OCI-LY7 (cell line): Measurements from ENCODE around the gene KIFC3. TPM values are rescaled to one million over a fixed set of nuclear protein-coding genes. Genes with fewer than 3 reads are reported as not detected.

Source experiments
- BruUV-seq: library from RNA; stranded (reverse); fragments of 400-500 nt; replicated peaks from 2 replicates; lab custom pipeline; 2021; lab: Mats Ljungman, UMichigan
- CTCF ChIA-PET: fragments of 300-600 bp; sonication (Branson Sonifier 250); formaldehyde crosslinking; loops from one replicate; lab custom pipeline; 2022; ENCODE audit warnings: antibody characterized with exemption; ENCODE audit not compliant: unreplicated experiment; lab: Charles Lee
- POLR2A ChIA-PET: fragments of 300-600 bp; sonication (Branson Sonifier 250); formaldehyde crosslinking; loops from one replicate; lab custom pipeline; 2022; ENCODE audit warnings: antibody characterized with exemption; lab: Charles Lee
- DNase-seq: peaks from one replicate; pipeline ENCODE4 v3.0.0-alpha.2; 2015; ENCODE audit warnings: low spot score
- H2AFZ ChIP-seq: fragments of 200-600 bp; sonication (generic), shearing (Covaris generic); 2 replicates; pipeline ENCODE4 v1.6.1; 2014; ENCODE audit warnings: mild to moderate bottlenecking, antibody characterized with exemption, low read length, moderate library complexity
- H3K27ac ChIP-seq: fragments of 200-600 bp; sonication (generic); 2 replicates; pipeline ENCODE4 v1.5.1; 2014; ENCODE audit warnings: mixed run types, low read depth, mild to moderate bottlenecking, moderate library complexity, low read length, inconsistent platforms; ENCODE audit not compliant: poor library complexity, severe bottlenecking
- H3K36me3 ChIP-seq: fragments of 200-600 bp; sonication (generic); 2 replicates; pipeline ENCODE4 v1.6.1; 2014; ENCODE audit warnings: mild to moderate bottlenecking, antibody characterized with exemption, low read length, moderate library complexity, mixed read lengths; ENCODE audit not compliant: insufficient read depth
- H3K4me1 ChIP-seq: fragments of 200-600 bp; sonication (generic); 2 replicates; pipeline ENCODE4 v1.5.1; 2014; ENCODE audit warnings: mild to moderate bottlenecking, low read length; ENCODE audit not compliant: insufficient read depth, poor library complexity, severe bottlenecking
- H3K4me2 ChIP-seq: fragments of 200-600 bp; sonication (generic); 2 replicates; pipeline ENCODE4 v1.6.1; 2014; ENCODE audit warnings: mild to moderate bottlenecking, low read length
- H3K4me3 ChIP-seq: fragments of 200-600 bp; sonication (generic); 2 replicates; pipeline ENCODE4 v1.5.1; 2014; ENCODE audit warnings: mild to moderate bottlenecking, low read depth, low read length; ENCODE audit not compliant: poor library complexity, severe bottlenecking
- H3K79me2 ChIP-seq: fragments of 200-600 bp; sonication (generic); 2 replicates; pipeline ENCODE4 v1.6.1; 2016; ENCODE audit warnings: low read depth, mild to moderate bottlenecking, low read length, moderate library complexity, mixed read lengths; ENCODE audit not compliant: insufficient read depth
- H3K9me2 ChIP-seq: fragments of 200-600 bp; sonication (generic); 2 replicates; pipeline ENCODE4 v1.6.1; 2016; ENCODE audit warnings: mild to moderate bottlenecking, low read length, mixed read lengths; ENCODE audit not compliant: insufficient read depth
- H3K9me3 ChIP-seq: fragments of 200-600 bp; sonication (generic); 2 replicates; pipeline ENCODE4 v1.6.1; 2014; ENCODE audit warnings: mild to moderate bottlenecking, mixed run types, low read length, mixed read lengths
- H4K20me1 ChIP-seq: fragments of 200-600 bp; sonication (generic); 2 replicates; pipeline ENCODE4 v1.6.1; 2014; ENCODE audit warnings: mild to moderate bottlenecking, antibody characterized with exemption, low read length, moderate library complexity, mixed read lengths; ENCODE audit not compliant: insufficient read depth
- CTCF ChIP-seq: fragments of 200-600 bp; sonication (generic); conservative IDR thresholded peaks from 2 replicates; pipeline ENCODE4 v1.5.1; 2014; ENCODE audit warnings: mild to moderate bottlenecking, antibody characterized with exemption, low read length, moderate library complexity, mixed read lengths
- EZH2phosphoT487 ChIP-seq: fragments of 200-600 bp; sonication (generic); IDR thresholded peaks from 2 replicates; pipeline ENCODE4 v1.6.1; 2018; ENCODE audit warnings: low read depth, borderline replicate concordance, mild to moderate bottlenecking, mixed run types, antibody characterized with exemption, low read length, moderate library complexity, mixed read lengths
- intact Hi-C: fragments of 100-400 bp; cut with micrococcal nuclease; formaldehyde crosslinking; loops from one replicate; pipeline ENCODE4 v1.10.0; 2022; ENCODE audit not compliant: unreplicated experiment
- total RNA-seq, 2 experiments: library from RNA; depleted of rRNA in 1 of 2; stranded (reverse); fragments of >200 nt in 1 of 2; shearing (Covaris generic) in 1 of 2; gene quantifications; 2 replicates each; pipeline ENCODE4 v1.2.3, GENCODE V29; 2014 to 2022

Gene KIFC3
- total RNA-seq, 2 experiments from 2014 or later: 0.61 TPM; not detected in 1

- Histone ChIP-seq H3K4me2 (no peak overlapping the region), H3K4me1 (no peaks in the 10 kb centered on the region), H3K4me3 (no peak overlapping the region), H3K9me2 (no peaks in the 10 kb centered on the region), H3K9me3 (no peaks in the 10 kb centered on the region), H3K27ac (no peak overlapping the region), H2AFZ (no peak overlapping the region), H4K20me1 (no peaks in the 10 kb centered on the region), H3K79me2 (no peaks in the 10 kb centered on the region), H3K36me3 (no peaks in the 10 kb centered on the region)
- POLR2A ChIA-PET: no interaction called here
- DNase-seq: no peak
- CTCF ChIA-PET: no interaction called here
- TF ChIP-seq CTCF (no peak), EZH2phosphoT487 (no peak)
- intact Hi-C loops: no loop called here
- BruUV-seq: no TSS peak
Measured at GRCh38 chr16:57807252-57807967, 5.1 kb upstream of the KIFC3 start.

GRCh38 chr16:57805176-57805575 lies 2.9 kb upstream of the KIFC3 start:
- no peak for DNase-seq
- ChIA-PET POLR2A (interaction anchor here (0.7 kb wide), 1 partner anchor 411 kb away, joined by 4 read pairs; no protein-coding TSS in a partner anchor), CTCF (no interaction called here)
- Histone ChIP-seq H4K20me1 (no peaks in the 10 kb centered on the region), H3K36me3 (no peaks in the 10 kb centered on the region), H2AFZ (no peak overlapping the region), H3K4me2 (no peak overlapping the region), H3K9me2 (no peaks in the 10 kb centered on the region), H3K4me1 (no peaks in the 10 kb centered on the region), H3K4me3 (no peak overlapping the region), H3K27ac (no peak overlapping the region), H3K79me2 (no peaks in the 10 kb centered on the region), H3K9me3 (no peaks in the 10 kb centered on the region)
- BruUV-seq: no TSS peak
- intact Hi-C loops: no loop called here
- no peak for TF ChIP-seq CTCF
- TF ChIP-seq EZH2phosphoT487: no peak

GRCh38 chr16:57804111-57804837 lies 2.0 kb upstream of the KIFC3 start:
- Histone ChIP-seq H3K4me2 (no peak overlapping the region), H3K9me2 (no peaks in the 10 kb centered on the region), H3K36me3 (no peaks in the 10 kb centered on the region), H3K4me3 (no peak overlapping the region), H3K79me2 (no peaks in the 10 kb centered on the region), H3K4me1 (no peaks in the 10 kb centered on the region), H3K27ac (no peak overlapping the region), H3K9me3 (no peaks in the 10 kb centered on the region), H4K20me1 (no peaks in the 10 kb centered on the region), H2AFZ (no peak overlapping the region)
- DNase-seq: no peak
- TF ChIP-seq CTCF: no peak
- TF ChIP-seq EZH2phosphoT487: no peak
- ChIA-PET POLR2A (no interaction called here), CTCF (no interaction called here)
- intact Hi-C loops: no loop called here
- BruUV-seq: no TSS peak
